ENCODE data around the gene CBFA2T3.

Gene CBFA2T3

GRCh38 chr16:88833086-88833485, 143.9 kb downstream of the CBFA2T3 start:
- H3K9me2 ChIP-seq (replicated peaks; ENCODE audit: low read depth, low read length) = no peaks in the 10 kb centered on the region
- no peaks in the 10 kb centered on the region for H3K36me3 ChIP-seq (ENCODE audit: insufficient read depth, low read length)

GRCh38 chr16:88831838-88832237, 145.2 kb downstream of the CBFA2T3 start:
- Histone ChIP-seq H2AFZ (ENCODE audit: low read length) (no peak overlapping the region), H3K9me3 (ENCODE audit: insufficient read depth, low read depth, low read length) (no peaks in the 10 kb centered on the region), H4K20me1 (ENCODE audit: insufficient read depth, low read length, poor library complexity, severe bottlenecking) (no peaks in the 10 kb centered on the region), H3K4me3 (ENCODE audit: low read length, poor library complexity, severe bottlenecking) (no peak overlapping the region), H3K4me2 (ENCODE audit: low read depth, low read length, poor library complexity, severe bottlenecking) (no peak overlapping the region), H3K79me2 (ENCODE audit: insufficient read depth, low read length) (no peaks in the 10 kb centered on the region), H3K27me3 (ENCODE audit: insufficient read depth, low read length, poor library complexity, severe bottlenecking) (no peaks in the 10 kb centered on the region), H3K4me1 (ENCODE audit: insufficient read depth, low read length, poor library complexity, severe bottlenecking) (no peaks in the 10 kb centered on the region), H3K9ac (ENCODE audit: low read depth, low read length, poor library complexity, severe bottlenecking) (no peak overlapping the region), H3F3A (ENCODE audit: low read depth) (no peaks in the 10 kb centered on the region), H3K9me2 (replicated peaks; ENCODE audit: low read depth, low read length) (no peaks in the 10 kb centered on the region), H3K36me3 (ENCODE audit: insufficient read depth, low read length) (no peaks in the 10 kb centered on the region)
- TF ChIP-seq EZH2phosphoT487 (IDR thresholded peaks at IDR 0.05; ENCODE audit: borderline replicate concordance) (no peak), CTCF (conservative IDR thresholded peaks at IDR 0.05; ENCODE audit: low read length) (no peak)

More at GRCh38 chr16:88833086-88833485, 143.9 kb downstream of the CBFA2T3 start:
- Histone ChIP-seq H3K9me3 (ENCODE audit: insufficient read depth, low read depth, low read length) (no peaks in the 10 kb centered on the region), H2AFZ (ENCODE audit: low read length) (no peak overlapping the region), H3K27me3 (ENCODE audit: insufficient read depth, low read length, poor library complexity, severe bottlenecking) (no peaks in the 10 kb centered on the region), H3K4me3 (ENCODE audit: low read length, poor library complexity, severe bottlenecking) (no peak overlapping the region), H3K79me2 (ENCODE audit: insufficient read depth, low read length) (no peaks in the 10 kb centered on the region), H3K4me1 (ENCODE audit: insufficient read depth, low read length, poor library complexity, severe bottlenecking) (no peaks in the 10 kb centered on the region), H3K4me2 (ENCODE audit: low read depth, low read length, poor library complexity, severe bottlenecking) (no peak overlapping the region), H4K20me1 (ENCODE audit: insufficient read depth, low read length, poor library complexity, severe bottlenecking) (no peaks in the 10 kb centered on the region), H3F3A (ENCODE audit: low read depth) (no peaks in the 10 kb centered on the region), H3K9ac (ENCODE audit: low read depth, low read length, poor library complexity, severe bottlenecking) (no peak overlapping the region)
- TF ChIP-seq EZH2phosphoT487 (IDR thresholded peaks at IDR 0.05; ENCODE audit: borderline replicate concordance) (no peak), CTCF (conservative IDR thresholded peaks at IDR 0.05; ENCODE audit: low read length) (no peak)

- no peak for TF ChIP-seq CTCF (conservative IDR thresholded peaks at IDR 0.05; ENCODE audit: low read length)
- no peak for TF ChIP-seq EZH2phosphoT487 (IDR thresholded peaks at IDR 0.05; ENCODE audit: borderline replicate concordance)
- Histone ChIP-seq H3K4me3 (ENCODE audit: low read length, poor library complexity, severe bottlenecking) (no peak overlapping the region), H3K9me3 (ENCODE audit: insufficient read depth, low read depth, low read length) (no peaks in the 10 kb centered on the region), H3K4me2 (ENCODE audit: low read depth, low read length, poor library complexity, severe bottlenecking) (no peak overlapping the region), H3K27me3 (ENCODE audit: insufficient read depth, low read length, poor library complexity, severe bottlenecking) (no peaks in the 10 kb centered on the region), H3F3A (ENCODE audit: low read depth) (no peaks in the 10 kb centered on the region), H2AFZ (ENCODE audit: low read length) (no peak overlapping the region), H3K79me2 (ENCODE audit: insufficient read depth, low read length) (no peaks in the 10 kb centered on the region), H3K9ac (ENCODE audit: low read depth, low read length, poor library complexity, severe bottlenecking) (no peak overlapping the region), H3K9me2 (replicated peaks; ENCODE audit: low read depth, low read length) (no peaks in the 10 kb centered on the region), H3K4me1 (ENCODE audit: insufficient read depth, low read length, poor library complexity, severe bottlenecking) (no peaks in the 10 kb centered on the region), H4K20me1 (ENCODE audit: insufficient read depth, low read length, poor library complexity, severe bottlenecking) (no peaks in the 10 kb centered on the region), H3K36me3 (ENCODE audit: insufficient read depth, low read length) (no peaks in the 10 kb centered on the region)
Measured at GRCh38 chr16:88830783-88831182, 146.2 kb downstream of the CBFA2T3 start.

Measured in Loucy (cell line).